Skeletal muscle satellite cell (primary cell): ENCODE data around the gene ATP9B.
"Not testable (repeated sequence)": the region's sequence is repeated elsewhere in the genome, so short reads cannot be mapped to it uniquely, and the experiment has no call there.

Source experiments
- H3K27me3 ChIP-seq: 2 replicates; pipeline ENCODE4 v1.7.0; 2013; ENCODE audit warnings: low read length; ENCODE audit not compliant: control insufficient read depth, insufficient read depth
- H3K36me3 ChIP-seq: 2 replicates; pipeline ENCODE4 v1.7.0; 2013; ENCODE audit warnings: mild to moderate bottlenecking, control low read depth, low read length; ENCODE audit not compliant: insufficient read depth
- H3K4me1 ChIP-seq: 2 replicates; pipeline ENCODE4 v1.7.0; 2013; ENCODE audit warnings: low read length; ENCODE audit not compliant: control insufficient read depth, insufficient read depth
- H3K4me2 ChIP-seq: 2 replicates; pipeline ENCODE4 v1.7.0; 2013; ENCODE audit warnings: mild to moderate bottlenecking, low read length
- H3K4me3 ChIP-seq: 2 replicates; pipeline ENCODE4 v1.7.0; 2013; ENCODE audit warnings: low read length
- H3K9ac ChIP-seq: 2 replicates; pipeline ENCODE4 v1.7.0; 2013; ENCODE audit warnings: mild to moderate bottlenecking, low read depth, low read length, moderate library complexity
- H3K9me3 ChIP-seq: replicated peaks from 2 replicates; pipeline ENCODE4 v1.7.0; 2013; ENCODE audit warnings: mild to moderate bottlenecking, control low read depth, low read length

Gene ATP9B

GRCh38 chr18:79326413-79327198 is 257.4 kb downstream of the ATP9B start:
- Histone ChIP-seq H3K4me3 (no peak overlapping the region), H3K4me2 (no peak overlapping the region), H3K36me3 (peaks cover 3% of the 10 kb centered on the region), H3K27me3 (no peaks in the 10 kb centered on the region), H3K4me1 (no peaks in the 10 kb centered on the region), H3K9me3 (no peaks in the 10 kb centered on the region), H3K9ac (no peak overlapping the region)

- Histone ChIP-seq H3K4me3 (no peak overlapping the region), H3K9ac (no peak overlapping the region), H3K9me3 (no peaks in the 10 kb centered on the region), H3K27me3 (no peaks in the 10 kb centered on the region), H3K4me2 (no peak overlapping the region), H3K4me1 (no peaks in the 10 kb centered on the region), H3K36me3 (peaks cover 3% of the 10 kb centered on the region)
Observed at GRCh38 chr18:79327199-79327721, 258.1 kb downstream of the ATP9B start.

- not testable (repeated sequence) for H3K27me3 ChIP-seq, H3K9ac ChIP-seq, H3K36me3 ChIP-seq, H3K4me1 ChIP-seq, H3K4me3 ChIP-seq, H3K4me2 ChIP-seq, H3K9me3 ChIP-seq
Observed at GRCh38 chr18:79327915-79328314, 258.7 kb downstream of the ATP9B start.

- no peaks in the 10 kb centered on the region for H3K4me1 ChIP-seq
- H3K36me3 ChIP-seq: peaks cover 3% of the 10 kb centered on the region
- H3K27me3 ChIP-seq: no peaks in the 10 kb centered on the region
- no peaks in the 10 kb centered on the region for H3K9me3 ChIP-seq
- no peak overlapping the region for H3K4me2 ChIP-seq
- no peak overlapping the region for H3K4me3 ChIP-seq
- no peak overlapping the region for H3K9ac ChIP-seq
Observed at GRCh38 chr18:79328887-79329286, 259.7 kb downstream of the ATP9B start.

- Histone ChIP-seq H3K4me3 (no peak overlapping the region), H3K27me3 (no peaks in the 10 kb centered on the region), H3K4me2 (no peak overlapping the region), H3K4me1 (no peaks in the 10 kb centered on the region), H3K9ac (no peak overlapping the region), H3K9me3 (no peaks in the 10 kb centered on the region), H3K36me3 (peaks cover 3% of the 10 kb centered on the region)
Observed at GRCh38 chr18:79329786-79330185, 260.6 kb downstream of the ATP9B start.

- no peak overlapping the region for H3K9ac ChIP-seq
- H3K27me3 ChIP-seq: no peaks in the 10 kb centered on the region
Observed at GRCh38 chr18:79332646-79333045, 263.5 kb downstream of the ATP9B start.

GRCh38 chr18:79333046-79333445 is 263.9 kb downstream of the ATP9B start:
- Histone ChIP-seq H3K4me3 (no peak overlapping the region), H3K27me3 (no peaks in the 10 kb centered on the region), H3K4me1 (no peaks in the 10 kb centered on the region), H3K9me3 (no peaks in the 10 kb centered on the region), H3K36me3 (peaks cover 3% of the 10 kb centered on the region), H3K4me2 (no peak overlapping the region), H3K9ac (no peak overlapping the region)

More at GRCh38 chr18:79332646-79333045, 263.5 kb downstream of the ATP9B start:
- Histone ChIP-seq H3K4me1 (no peaks in the 10 kb centered on the region), H3K36me3 (peaks cover 3% of the 10 kb centered on the region), H3K4me3 (no peak overlapping the region), H3K9me3 (no peaks in the 10 kb centered on the region), H3K4me2 (no peak overlapping the region)

GRCh38 chr18:79334496-79335233 is 265.5 kb downstream of the ATP9B start:
- no peak overlapping the region for H3K4me3 ChIP-seq
- H3K9ac ChIP-seq: no peak overlapping the region
- H3K36me3 ChIP-seq: peaks cover 13% of the 10 kb centered on the region
- no peak overlapping the region for H3K4me2 ChIP-seq
- H3K4me1 ChIP-seq: no peaks in the 10 kb centered on the region
- H3K9me3 ChIP-seq: no peaks in the 10 kb centered on the region
- no peaks in the 10 kb centered on the region for H3K27me3 ChIP-seq

GRCh38 chr18:79335833-79336360 is 266.7 kb downstream of the ATP9B start:
- Histone ChIP-seq H3K9me3 (no peaks in the 10 kb centered on the region), H3K36me3 (peaks cover 13% of the 10 kb centered on the region), H3K9ac (no peak overlapping the region)

GRCh38 chr18:79336556-79337142 is 267.5 kb downstream of the ATP9B start:
- Histone ChIP-seq H3K9ac (no peak overlapping the region), H3K36me3 (peaks cover 10% of the 10 kb centered on the region), H3K4me1 (no peaks in the 10 kb centered on the region), H3K4me2 (no peak overlapping the region), H3K27me3 (no peaks in the 10 kb centered on the region), H3K9me3 (no peaks in the 10 kb centered on the region), H3K4me3 (no peak overlapping the region)

More at GRCh38 chr18:79335833-79336360, 266.7 kb downstream of the ATP9B start:
- no peak overlapping the region for H3K4me3 ChIP-seq
- H3K4me1 ChIP-seq: no peaks in the 10 kb centered on the region
- H3K4me2 ChIP-seq: no peak overlapping the region
- H3K27me3 ChIP-seq: no peaks in the 10 kb centered on the region

GRCh38 chr18:79337184-79337583 is 268.0 kb downstream of the ATP9B start:
- H3K27me3 ChIP-seq: no peaks in the 10 kb centered on the region
- H3K4me3 ChIP-seq: no peak overlapping the region
- H3K9ac ChIP-seq: no peak overlapping the region
- H3K4me1 ChIP-seq: no peaks in the 10 kb centered on the region
- no peaks in the 10 kb centered on the region for H3K9me3 ChIP-seq
- H3K4me2 ChIP-seq: no peak overlapping the region
- peaks cover 10% of the 10 kb centered on the region for H3K36me3 ChIP-seq
